ENCODE measurements around the gene SPINK8. TPM values are rescaled to one million over a fixed set of nuclear protein-coding genes. Genes with fewer than 3 reads are reported as not detected.
"Not testable (repeated sequence)": the region's sequence is repeated elsewhere in the genome, so short reads cannot be mapped to it uniquely, and the experiment has no call there.

Gene SPINK8
- total RNA-seq, 1 donor from 2014 or later: not detected

- intact Hi-C loops (cut with micrococcal nuclease): no loop called here
- Mint-ChIP-seq H3K4me1 (ENCODE audit: low read depth) (no peaks in the 10 kb centered on the region), H3K36me3 (ENCODE audit: low read depth) (no peaks in the 10 kb centered on the region), H3K9me3 (no peaks in the 10 kb centered on the region), H3K27ac (no peak overlapping the region), H3K27me3 (ENCODE audit: insufficient read depth) (peaks cover 15% of the 10 kb centered on the region), H3K4me3 (no peak overlapping the region)
- DNase-seq (ENCODE audit: low spot score): no peak
Observed at GRCh38 chr3:48347500-48347899, 14.0 kb upstream of the SPINK8 start.

- no peak overlapping the region for H3K27ac Mint-ChIP-seq
- intact Hi-C loops (cut with micrococcal nuclease): no loop called here
- DNase-seq (ENCODE audit: low spot score): no peak
- no peaks in the 10 kb centered on the region for H3K4me1 Mint-ChIP-seq (ENCODE audit: low read depth)
- peaks cover 13% of the 10 kb centered on the region for H3K27me3 Mint-ChIP-seq (ENCODE audit: insufficient read depth)
- H3K9me3 Mint-ChIP-seq: no peaks in the 10 kb centered on the region
- H3K4me3 Mint-ChIP-seq: no peak overlapping the region
- H3K36me3 Mint-ChIP-seq (ENCODE audit: low read depth): no peaks in the 10 kb centered on the region
Observed at GRCh38 chr3:48345946-48346572, 12.6 kb upstream of the SPINK8 start.

GRCh38 chr3:48344867-48345507 is 11.5 kb upstream of the SPINK8 start:
- no peak overlapping the region for H3K27ac Mint-ChIP-seq
- H3K4me3 Mint-ChIP-seq: no peak overlapping the region
- intact Hi-C loops (cut with micrococcal nuclease): no loop called here
- no peaks in the 10 kb centered on the region for H3K36me3 Mint-ChIP-seq (ENCODE audit: low read depth)
- no peaks in the 10 kb centered on the region for H3K4me1 Mint-ChIP-seq (ENCODE audit: low read depth)
- no peaks in the 10 kb centered on the region for H3K9me3 Mint-ChIP-seq
- H3K27me3 Mint-ChIP-seq (ENCODE audit: insufficient read depth): peaks cover 13% of the 10 kb centered on the region
- DNase-seq (ENCODE audit: low spot score): no peak

GRCh38 chr3:48343432-48343831 is 10.0 kb upstream of the SPINK8 start:
- no peaks in the 10 kb centered on the region for H3K4me1 Mint-ChIP-seq (ENCODE audit: low read depth)
- H3K27ac Mint-ChIP-seq: no peak overlapping the region
- no peaks in the 10 kb centered on the region for H3K9me3 Mint-ChIP-seq
- no peaks in the 10 kb centered on the region for H3K36me3 Mint-ChIP-seq (ENCODE audit: low read depth)
- intact Hi-C loops (cut with micrococcal nuclease): no loop called here
- H3K4me3 Mint-ChIP-seq: no peak overlapping the region
- DNase-seq (ENCODE audit: low spot score): no peak
- H3K27me3 Mint-ChIP-seq (ENCODE audit: insufficient read depth): peaks cover 13% of the 10 kb centered on the region

GRCh38 chr3:48338635-48339034 is 5.2 kb upstream of the SPINK8 start:
- H3K36me3 Mint-ChIP-seq (ENCODE audit: low read depth): no peaks in the 10 kb centered on the region
- no peaks in the 10 kb centered on the region for H3K4me1 Mint-ChIP-seq (ENCODE audit: low read depth)
- intact Hi-C loops (cut with micrococcal nuclease): no loop called here
- no peaks in the 10 kb centered on the region for H3K9me3 Mint-ChIP-seq
- H3K4me3 Mint-ChIP-seq: no peak overlapping the region
- DNase-seq (ENCODE audit: low spot score): no peak
- H3K27ac Mint-ChIP-seq: no peak overlapping the region
- peaks cover 8% of the 10 kb centered on the region for H3K27me3 Mint-ChIP-seq (ENCODE audit: insufficient read depth)

- H3K27me3 Mint-ChIP-seq (ENCODE audit: insufficient read depth): peaks cover 16% of the 10 kb centered on the region
- H3K4me3 Mint-ChIP-seq; H3K27ac Mint-ChIP-seq; H3K36me3 Mint-ChIP-seq (ENCODE audit: low read depth); intact Hi-C loops (cut with micrococcal nuclease); DNase-seq (ENCODE audit: low spot score); H3K9me3 Mint-ChIP-seq; H3K4me1 Mint-ChIP-seq (ENCODE audit: low read depth): not testable (repeated sequence)
Observed at GRCh38 chr3:48337536-48337935, 4.1 kb upstream of the SPINK8 start.

- DNase-seq (ENCODE audit: low spot score); H3K36me3 Mint-ChIP-seq (ENCODE audit: low read depth); H3K27ac Mint-ChIP-seq; intact Hi-C loops (cut with micrococcal nuclease); H3K9me3 Mint-ChIP-seq; H3K4me1 Mint-ChIP-seq (ENCODE audit: low read depth); H3K4me3 Mint-ChIP-seq: not testable (repeated sequence)
- peaks cover 22% of the 10 kb centered on the region for H3K27me3 Mint-ChIP-seq (ENCODE audit: insufficient read depth)
Observed at GRCh38 chr3:48335286-48335685, 1.8 kb upstream of the SPINK8 start.

GRCh38 chr3:48334605-48335004 is 1.1 kb upstream of the SPINK8 start:
- H3K36me3 Mint-ChIP-seq (ENCODE audit: low read depth): no peaks in the 10 kb centered on the region
- no peaks in the 10 kb centered on the region for H3K9me3 Mint-ChIP-seq
- H3K4me1 Mint-ChIP-seq (ENCODE audit: low read depth): no peaks in the 10 kb centered on the region
- no peak overlapping the region for H3K27ac Mint-ChIP-seq
- DNase-seq (ENCODE audit: low spot score): no peak
- no peak overlapping the region for H3K4me3 Mint-ChIP-seq
- intact Hi-C loops (cut with micrococcal nuclease): no loop called here
- H3K27me3 Mint-ChIP-seq (ENCODE audit: insufficient read depth): peaks cover 22% of the 10 kb centered on the region

GRCh38 chr3:48331706-48332435 is 1.6 kb downstream of the SPINK8 start:
- intact Hi-C loops (cut with micrococcal nuclease); DNase-seq (ENCODE audit: low spot score); H3K9me3 Mint-ChIP-seq; H3K36me3 Mint-ChIP-seq (ENCODE audit: low read depth); H3K27ac Mint-ChIP-seq; H3K4me3 Mint-ChIP-seq; H3K4me1 Mint-ChIP-seq (ENCODE audit: low read depth): not testable (repeated sequence)
- peaks cover 24% of the 10 kb centered on the region for H3K27me3 Mint-ChIP-seq (ENCODE audit: insufficient read depth)

GRCh38 chr3:48320996-48321395 is 12.5 kb downstream of the SPINK8 start:
- intact Hi-C loops (cut with micrococcal nuclease): no loop called here
- H3K4me3 Mint-ChIP-seq: no peak overlapping the region

GRCh38 chr3:48318713-48319468 is 14.6 kb downstream of the SPINK8 start:
- intact Hi-C loops (cut with micrococcal nuclease): no loop called here
- no peak overlapping the region for H3K4me3 Mint-ChIP-seq
- peaks cover 18% of the 10 kb centered on the region for H3K9me3 Mint-ChIP-seq
- no peaks in the 10 kb centered on the region for H3K4me1 Mint-ChIP-seq (ENCODE audit: low read depth)
- H3K27me3 Mint-ChIP-seq (ENCODE audit: insufficient read depth): peaks cover 18% of the 10 kb centered on the region
- no peak overlapping the region for H3K27ac Mint-ChIP-seq
- H3K36me3 Mint-ChIP-seq (ENCODE audit: low read depth): no peaks in the 10 kb centered on the region
- DNase-seq (ENCODE audit: low spot score): no peak

More at GRCh38 chr3:48320996-48321395, 12.5 kb downstream of the SPINK8 start:
- H3K27me3 Mint-ChIP-seq (ENCODE audit: insufficient read depth): peaks cover 19% of the 10 kb centered on the region
- no peaks in the 10 kb centered on the region for H3K36me3 Mint-ChIP-seq (ENCODE audit: low read depth)
- H3K4me1 Mint-ChIP-seq (ENCODE audit: low read depth): no peaks in the 10 kb centered on the region
- DNase-seq (ENCODE audit: low spot score): no peak
- peaks cover 3% of the 10 kb centered on the region for H3K9me3 Mint-ChIP-seq
- H3K27ac Mint-ChIP-seq: no peak overlapping the region

GRCh38 chr3:48314542-48314941 is 18.9 kb downstream of the SPINK8 start:
- H3K36me3 Mint-ChIP-seq (ENCODE audit: low read depth): peaks cover 2% of the 10 kb centered on the region
- H3K27ac Mint-ChIP-seq: no peak overlapping the region
- peaks cover 24% of the 10 kb centered on the region for H3K9me3 Mint-ChIP-seq
- DNase-seq (ENCODE audit: low spot score): no peak
- peaks cover 25% of the 10 kb centered on the region for H3K27me3 Mint-ChIP-seq (ENCODE audit: insufficient read depth)
- intact Hi-C loops (cut with micrococcal nuclease): no loop called here
- H3K4me3 Mint-ChIP-seq: no peak overlapping the region
- H3K4me1 Mint-ChIP-seq (ENCODE audit: low read depth): no peaks in the 10 kb centered on the region
